ENCODE results near the gene BAD.
"Not testable (repeated sequence)": the region's sequence is repeated elsewhere in the genome, so short reads cannot be mapped to it uniquely, and the experiment has no call there.

BAD gene

DNA sequence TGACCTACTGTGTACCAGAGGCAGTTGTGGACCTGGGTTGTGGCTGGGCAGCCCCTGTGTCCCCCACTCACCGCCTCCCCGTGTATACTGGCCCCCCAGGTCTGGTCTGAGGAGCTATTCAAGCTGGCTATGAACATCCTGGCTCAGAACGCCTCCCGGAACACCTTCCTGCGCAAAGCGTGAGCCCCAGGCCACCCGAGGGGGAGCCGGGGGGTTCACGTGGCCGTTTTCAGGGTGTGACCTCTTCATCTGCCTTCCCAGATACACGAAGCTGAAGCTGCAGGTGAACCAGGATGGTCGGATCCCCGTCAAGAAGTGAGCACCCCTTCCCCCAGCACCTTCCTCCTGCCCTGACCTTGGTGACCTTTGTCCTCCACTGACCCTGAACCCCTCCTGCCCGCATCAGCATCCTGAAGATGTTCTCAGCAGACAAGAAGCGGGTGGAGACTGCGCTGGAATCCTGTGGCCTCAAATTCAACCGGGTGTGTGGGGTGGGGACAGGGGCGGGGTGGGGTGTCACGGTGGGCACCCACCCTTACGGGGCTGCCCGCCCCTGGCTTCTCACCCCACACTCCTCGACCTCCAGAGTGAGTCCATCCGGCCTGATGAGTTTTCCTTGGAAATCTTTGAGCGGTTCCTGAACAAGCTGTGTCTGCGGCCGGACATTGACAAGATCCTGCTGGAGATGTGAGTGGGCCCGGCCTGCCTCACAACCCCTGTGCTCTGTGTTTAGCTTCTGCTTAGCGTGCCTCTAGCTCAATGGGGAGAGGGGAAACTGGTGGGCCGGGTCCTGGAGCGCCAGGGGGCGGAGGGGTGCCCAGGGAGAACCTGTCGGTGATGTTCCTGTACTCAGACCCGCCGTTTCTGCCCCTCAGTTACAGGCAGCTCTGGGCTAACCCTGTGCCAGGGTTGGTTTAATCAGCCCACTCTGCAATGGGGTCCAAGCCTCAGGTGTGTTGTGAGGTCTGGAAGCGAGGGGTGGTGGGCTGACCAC, 29.0 kb downstream of the BAD start:
- DNase-seq: no peak

DNA sequence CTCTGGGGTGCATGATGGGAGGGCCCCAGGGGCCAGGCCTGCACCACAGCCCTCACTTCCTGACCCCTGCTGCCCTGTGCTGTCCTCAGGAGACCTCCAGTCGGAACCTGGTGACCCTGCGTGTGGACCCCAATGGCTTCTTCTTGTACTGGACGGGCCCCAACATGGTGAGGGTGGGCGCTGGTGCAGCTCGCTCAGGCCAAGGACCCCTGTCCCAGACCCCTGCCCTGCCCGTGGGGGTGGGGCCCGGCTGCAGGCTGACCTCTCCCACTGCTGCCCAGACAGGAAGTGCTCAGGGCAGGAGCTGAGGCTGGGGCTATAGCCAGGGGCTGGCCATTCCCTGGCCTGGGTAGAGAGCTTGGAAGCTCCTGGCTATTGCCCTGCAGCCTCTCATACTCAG, 30.1 kb downstream of the BAD start:
- DNase-seq: no peak

- DNase-seq: no peak
Measured at GRCh38 chr11:64253481-64253880, 31.0 kb downstream of the BAD start.

DNA sequence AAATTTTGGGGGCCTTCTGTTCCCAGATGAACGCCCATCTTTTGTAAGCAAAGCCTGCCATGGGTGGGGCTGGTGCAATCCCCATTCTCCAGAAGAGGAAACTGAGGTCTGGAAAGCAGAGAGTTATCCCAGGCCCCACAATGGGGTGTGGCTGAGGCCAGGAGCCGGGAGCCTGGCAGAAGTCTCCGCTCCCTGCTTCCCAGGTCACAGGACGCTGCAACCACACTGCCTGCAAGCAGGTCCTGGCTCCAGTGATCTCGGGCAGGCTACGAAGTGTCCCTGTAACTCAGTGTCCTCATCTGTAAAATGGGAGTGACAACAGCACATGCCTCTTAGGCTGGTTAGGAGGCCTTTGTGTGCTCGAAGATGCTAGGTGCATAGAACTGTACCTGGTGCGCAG, 31.4 kb downstream of the BAD start:
- no peak for DNase-seq

DNA sequence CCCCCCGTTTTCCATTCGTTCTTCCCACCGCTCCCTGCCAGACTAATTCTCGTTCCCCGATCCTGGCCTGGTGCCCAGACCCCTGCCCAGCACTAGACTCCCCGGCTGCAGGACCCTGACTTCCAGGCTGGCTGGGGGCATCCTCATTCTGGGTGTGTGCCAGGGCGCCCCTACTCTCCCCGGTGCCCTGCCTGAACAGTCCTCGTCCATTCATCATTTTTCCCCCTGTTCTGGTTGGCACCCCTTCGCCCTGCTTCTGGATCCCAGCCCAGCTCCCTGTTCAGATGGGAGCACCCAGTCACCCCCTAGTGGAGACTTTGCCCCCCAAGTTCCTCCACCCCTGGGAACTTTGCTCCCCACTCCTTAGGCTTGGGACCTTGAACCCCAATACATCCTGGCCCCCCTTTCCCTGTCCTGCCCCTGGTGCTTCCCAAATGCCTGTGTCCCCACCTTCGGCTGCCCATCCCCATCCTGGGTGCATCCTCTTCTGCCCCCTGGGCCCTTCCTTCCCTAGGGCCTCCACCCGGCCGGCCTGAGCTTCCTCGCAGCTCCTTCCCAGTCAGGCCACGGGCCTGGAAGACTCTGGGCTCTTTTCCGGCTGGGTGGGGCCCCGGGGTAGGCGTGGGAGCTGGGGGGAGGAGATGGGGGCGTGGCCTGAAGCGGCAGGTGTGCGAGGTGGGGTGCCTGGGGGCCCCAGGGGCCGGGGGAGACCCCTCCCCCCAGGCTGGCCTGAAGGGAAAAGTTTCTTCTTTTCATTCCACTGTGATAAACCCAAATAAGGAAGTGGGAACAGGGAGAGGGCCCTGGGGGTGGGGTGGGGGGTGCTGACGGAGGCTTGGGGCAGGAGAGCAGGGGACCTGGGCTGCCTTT, 32.2 kb downstream of the BAD start:
- no peak for DNase-seq

- no peak for DNase-seq
Measured at GRCh38 chr11:64251753-64252002, 32.8 kb downstream of the BAD start.

DNA sequence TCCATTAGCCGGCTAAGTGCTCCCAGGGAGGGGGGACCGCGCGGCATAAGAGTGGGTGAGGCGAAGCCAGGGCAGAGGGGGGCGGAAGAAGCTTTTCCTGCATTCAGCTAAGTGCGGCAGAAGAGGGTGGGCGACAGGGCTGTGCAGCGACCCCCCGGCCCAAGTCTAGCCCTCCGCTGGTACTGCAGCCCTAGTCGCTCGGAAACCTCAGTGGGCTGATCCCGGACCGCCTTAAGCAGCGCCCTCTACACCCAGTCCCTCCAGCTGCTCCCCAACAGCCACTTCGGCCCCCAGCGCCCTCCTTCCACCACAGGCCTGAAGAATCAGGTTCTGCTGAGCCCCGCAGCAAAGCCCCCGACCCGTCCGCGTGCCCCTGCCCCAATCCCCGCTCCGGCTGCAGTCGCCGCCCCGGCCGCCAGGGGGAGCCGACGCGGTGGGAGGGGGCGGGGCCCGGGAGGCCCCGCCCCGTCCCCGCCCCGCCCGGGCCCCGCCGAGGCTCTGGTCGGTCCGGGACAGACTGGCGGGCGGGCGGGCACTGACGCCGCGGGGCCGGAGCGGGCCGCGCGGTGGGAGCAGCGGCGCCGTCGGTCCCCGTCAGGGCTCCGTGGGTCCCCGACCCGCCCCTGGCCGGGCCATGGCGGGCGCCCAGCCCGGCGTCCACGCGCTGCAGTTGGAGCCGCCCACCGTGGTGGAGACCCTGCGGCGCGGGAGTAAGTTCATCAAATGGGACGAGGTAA, 33.3 kb downstream of the BAD start, which contains the start of gene PLCB3:
PLCB3 (plus strand) TSS at position 515 of the 737 bp plus-strand sequence; CDS start at position 635, 120 bp downstream.
- no peak for DNase-seq

GRCh38 chr11:64250415-64251015, 34.0 kb downstream of the BAD start:
- no peak for DNase-seq

GRCh38 chr11:64249563-64250414, 34.7 kb downstream of the BAD start:
- no peak for DNase-seq

- DNase-seq: no peak
Measured at GRCh38 chr11:64249038-64249437, 35.4 kb downstream of the BAD start.

- no peak for DNase-seq
Measured at GRCh38 chr11:64248578-64248977, 35.9 kb downstream of the BAD start.

DNA sequence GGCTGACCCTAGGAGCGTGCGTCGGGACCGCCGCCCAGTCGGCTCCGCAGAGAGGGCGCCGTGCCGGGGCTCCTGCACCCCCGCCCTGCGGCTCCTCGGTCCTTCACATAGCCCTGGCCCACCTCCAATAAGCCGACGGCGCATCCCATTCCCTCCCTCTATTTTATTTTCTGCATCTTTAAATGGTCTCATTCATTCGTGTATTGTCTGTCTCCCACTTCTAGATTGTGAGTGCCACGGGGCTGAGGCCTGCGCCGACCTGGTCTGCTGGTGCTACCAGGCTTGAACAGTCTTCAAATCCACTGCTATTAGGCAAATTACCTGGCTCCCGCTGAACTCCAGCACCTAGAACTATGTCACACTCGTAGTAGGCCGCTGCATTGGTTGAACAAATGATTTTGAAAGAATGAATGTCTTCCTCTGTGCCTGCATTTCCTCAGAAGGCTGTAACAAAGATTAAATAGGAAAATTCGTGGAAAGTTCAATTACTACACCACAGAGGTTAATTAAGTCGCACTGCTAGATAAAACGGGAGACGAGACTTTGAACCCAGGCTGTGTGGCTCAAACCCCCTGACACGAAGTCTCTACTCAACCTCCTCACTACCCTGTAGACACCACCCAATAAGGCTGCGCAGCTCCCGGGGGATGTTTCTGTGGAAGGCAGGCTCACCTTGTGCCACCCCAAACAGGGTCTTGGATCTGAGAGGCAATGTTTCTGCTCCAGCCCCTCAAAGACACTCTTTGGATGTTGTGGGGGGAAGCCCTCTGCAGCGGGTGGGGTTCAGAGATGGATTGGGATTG, 36.5 kb downstream of the BAD start:
- no peak for DNase-seq

GRCh38 chr11:64246871-64247728, 37.4 kb downstream of the BAD start, which contains the start of gene PPP1R14B:
Gene PPP1R14B (minus strand): TSS chr11:64246943. CDS start chr11:64246673, 270 bp downstream.
- DNase-seq: no peak

- not testable (repeated sequence) for DNase-seq
Measured at GRCh38 chr11:64246621-64246870, 37.9 kb downstream of the BAD start.

GRCh38 chr11:64245797-64246620, 38.5 kb downstream of the BAD start:
- DNase-seq: no peak

DNA sequence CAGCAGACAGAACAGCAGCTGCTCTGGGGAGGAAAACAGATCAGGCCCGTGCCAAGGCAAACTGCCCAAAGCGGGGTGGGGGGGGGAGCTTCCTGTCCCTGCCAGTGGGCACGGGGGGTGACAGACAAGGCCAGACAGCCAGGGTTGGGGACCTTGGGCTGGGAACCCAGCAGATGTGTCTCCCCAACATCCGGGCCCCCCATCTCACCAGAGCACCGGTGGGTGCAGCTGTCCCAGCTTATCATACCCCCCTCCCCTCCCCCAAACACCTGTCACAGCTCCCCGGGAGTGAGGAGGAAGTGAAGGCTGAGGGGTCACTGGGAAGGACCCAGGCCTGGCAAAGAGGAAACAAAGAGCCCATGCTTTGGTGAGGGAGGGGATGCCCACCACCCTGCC, 39.1 kb downstream of the BAD start:
- DNase-seq: no peak

- DNase-seq: no peak
Measured at GRCh38 chr11:64244966-64245365, 39.5 kb downstream of the BAD start.

GRCh38 chr11:64244107-64244506, 40.4 kb downstream of the BAD start:
- no peak for DNase-seq

DNA sequence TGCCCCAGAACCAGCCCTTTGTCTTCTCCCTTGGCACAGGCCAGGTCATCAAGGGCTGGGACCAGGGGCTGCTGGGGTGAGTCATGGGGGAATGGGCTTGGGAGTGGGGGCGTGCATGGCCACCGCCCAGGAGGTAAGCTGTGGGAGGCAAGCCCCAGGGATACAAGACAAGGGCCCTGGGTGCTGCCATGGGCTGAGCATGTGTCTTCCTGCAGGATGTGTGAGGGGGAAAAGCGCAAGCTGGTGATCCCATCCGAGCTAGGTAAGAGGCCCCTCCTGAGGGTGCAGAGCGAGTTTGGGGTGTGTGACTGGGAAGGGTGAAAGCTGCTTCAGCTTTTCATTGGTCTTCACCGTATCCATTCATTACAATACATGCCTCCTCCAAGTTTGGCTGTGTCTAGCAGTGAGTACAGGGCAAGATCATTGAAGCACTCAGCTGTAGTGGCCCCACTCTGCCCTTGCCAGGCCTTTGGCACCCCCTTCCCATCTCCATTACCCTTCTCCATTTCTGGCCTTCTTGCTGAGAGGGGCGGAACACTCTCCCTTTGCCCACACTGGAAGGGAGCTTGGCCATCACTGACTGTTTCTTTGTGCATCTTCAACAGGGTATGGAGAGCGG, 41.1 kb downstream of the BAD start:
- no peak for DNase-seq

Measured in NCI-H2081 treated with DMSO at 0.1 percent for 48 hours (cell line).